Prostate gland (tissue), 2 donors: ENCODE measurements around the gene TNNI3K. TPM values are rescaled to one million over a fixed set of nuclear protein-coding genes. Genes with fewer than 3 reads are reported as not detected.

Experiments used
- DNase-seq: peaks from one replicate; pipeline ENCODE4 v3.0.0-alpha.2; 2019; ENCODE audit warnings: low spot score
- H3K27ac ChIP-seq, 2 donors: fragments of 200-600 bp; sonication (generic); 2 replicates each; pipeline ENCODE4 v1.5.1; 2017 to 2019
- H3K27me3 ChIP-seq: fragments of 200-600 bp; sonication (generic); replicated peaks from 2 replicates; pipeline ENCODE4 v1.5.1; 2019; ENCODE audit not compliant: insufficient read depth
- H3K36me3 ChIP-seq, 2 donors: fragments of 200-600 bp; sonication (generic); 1 replicate in 1 of 2; 2 replicates in 1 of 2; pipeline versions ENCODE4 v1.5.1 to v1.8.1; 2017 to 2019
- H3K4me1 ChIP-seq: fragments of 200-600 bp; sonication (generic); replicated peaks from 2 replicates; pipeline ENCODE4 v1.5.1; 2019
- H3K4me3 ChIP-seq, 2 donors: fragments of 200-600 bp; sonication (generic); 2 replicates each; pipeline ENCODE4 v1.5.1; 2017 to 2019
- H3K9me3 ChIP-seq: fragments of 200-600 bp; sonication (generic); 2 replicates; pipeline ENCODE4 v1.5.1; 2017
- POLR2A ChIP-seq: fragments of 450-650 bp; IDR thresholded peaks from one replicate; pipeline ENCODE4 v1.6.1; 2016; ENCODE audit warnings: antibody characterized with exemption, mild to moderate bottlenecking
- POLR2AphosphoS5 ChIP-seq: sonication (generic); formaldehyde crosslinking; IDR thresholded peaks from one replicate; pipeline ENCODE4 v1.6.1; 2017; ENCODE audit warnings: antibody characterized with exemption
- WGBS: methylation state at CpG from one replicate; pipeline ENCODE4 v1.1.5; 2018; 5-methylcytosine and 5-hydroxymethylcytosine counted together
- intact Hi-C: fragments of 100-400 bp; cut with DNase I; formaldehyde crosslinking; loops from one replicate; pipeline ENCODE4 v1.14.2; 2022
- total RNA-seq, 2 donors: library from RNA; depleted of rRNA; stranded (reverse); fragments of >200 nt; gene quantifications; one replicate each; pipeline ENCODE4 v1.1.0, GENCODE V29; 2016
- TF ChIP-seq, protein P1 (sequence below), 4 experiments: fragments of 200-600 bp in 2 of 4; fragments of 450-650 bp in 2 of 4; sonication (generic) in 2 of 4; IDR thresholded peaks; 1 replicate in 3 of 4; 2 replicates in 1 of 4; pipeline ENCODE4 v1.5.1; 2016 to 2019; ENCODE audit warnings: antibody characterized with exemption in 4 of 4, mild to moderate bottlenecking in 2 of 4, moderate library complexity in 2 of 4

TNNI3K gene
- total RNA-seq, 2 donors from 2014 or later: not detected

DNA sequence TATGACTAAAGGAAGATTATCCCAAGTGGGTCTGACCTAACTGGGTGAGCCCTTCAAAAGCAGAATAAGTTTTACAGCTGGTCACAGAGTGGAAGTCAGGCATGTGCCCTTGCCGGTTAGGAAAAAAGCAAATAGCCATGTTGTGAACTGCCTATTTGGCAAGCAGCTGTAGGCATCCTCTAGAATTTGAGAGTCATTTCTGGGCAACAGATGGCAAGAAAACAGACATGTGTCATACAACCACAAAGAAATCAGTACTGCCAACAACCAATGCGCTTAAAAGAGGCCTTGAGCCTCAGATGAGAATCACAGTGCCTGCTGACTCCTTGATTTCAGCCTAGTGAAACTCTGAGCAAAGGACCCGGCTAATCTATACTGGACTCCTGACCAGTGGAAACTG, 250.4 kb downstream of the TNNI3K start:
- H3K4me3 ChIP-seq: no peak overlapping the region
- DNase-seq: no peak
- H3K36me3 ChIP-seq: no peaks in the 10 kb centered on the region
- H3K27me3 ChIP-seq: no peaks in the 10 kb centered on the region
- H3K9me3 ChIP-seq: no peaks in the 10 kb centered on the region
- TF ChIP-seq, protein P1, sequence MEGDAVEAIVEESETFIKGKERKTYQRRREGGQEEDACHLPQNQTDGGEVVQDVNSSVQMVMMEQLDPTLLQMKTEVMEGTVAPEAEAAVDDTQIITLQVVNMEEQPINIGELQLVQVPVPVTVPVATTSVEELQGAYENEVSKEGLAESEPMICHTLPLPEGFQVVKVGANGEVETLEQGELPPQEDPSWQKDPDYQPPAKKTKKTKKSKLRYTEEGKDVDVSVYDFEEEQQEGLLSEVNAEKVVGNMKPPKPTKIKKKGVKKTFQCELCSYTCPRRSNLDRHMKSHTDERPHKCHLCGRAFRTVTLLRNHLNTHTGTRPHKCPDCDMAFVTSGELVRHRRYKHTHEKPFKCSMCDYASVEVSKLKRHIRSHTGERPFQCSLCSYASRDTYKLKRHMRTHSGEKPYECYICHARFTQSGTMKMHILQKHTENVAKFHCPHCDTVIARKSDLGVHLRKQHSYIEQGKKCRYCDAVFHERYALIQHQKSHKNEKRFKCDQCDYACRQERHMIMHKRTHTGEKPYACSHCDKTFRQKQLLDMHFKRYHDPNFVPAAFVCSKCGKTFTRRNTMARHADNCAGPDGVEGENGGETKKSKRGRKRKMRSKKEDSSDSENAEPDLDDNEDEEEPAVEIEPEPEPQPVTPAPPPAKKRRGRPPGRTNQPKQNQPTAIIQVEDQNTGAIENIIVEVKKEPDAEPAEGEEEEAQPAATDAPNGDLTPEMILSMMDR (IDR thresholded peaks at IDR 0.05): no peak
- TF ChIP-seq POLR2AphosphoS5 (no peak), POLR2A (no peak)
- WGBS: 84% methylated on average over 3 of the region's 3 CpGs
- H3K4me1 ChIP-seq: no peaks in the 10 kb centered on the region
- no peak overlapping the region for H3K27ac ChIP-seq
- intact Hi-C loops: no loop called here

DNA sequence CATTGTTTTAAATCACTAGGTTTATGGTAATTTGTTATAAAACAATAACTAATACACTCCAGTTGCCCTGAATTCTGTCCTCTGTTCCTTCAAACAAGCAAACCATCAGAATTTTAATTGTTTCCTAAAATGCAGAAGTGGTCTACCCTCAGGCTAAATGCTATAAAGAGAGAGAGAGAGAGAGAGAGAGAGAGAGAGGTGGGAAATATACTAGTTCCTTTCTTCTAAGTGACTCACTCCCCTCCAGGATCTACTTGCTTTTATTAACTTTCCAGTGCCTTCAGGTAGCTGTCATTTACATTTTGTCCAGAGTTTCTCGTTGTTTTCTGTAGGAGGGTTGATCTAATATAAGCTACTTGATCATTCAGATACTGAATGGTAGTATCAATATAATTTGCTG, 250.8 kb downstream of the TNNI3K start:
- DNase-seq: no peak
- H3K9me3 ChIP-seq: no peaks in the 10 kb centered on the region
- intact Hi-C loops: no loop called here
- H3K4me3 ChIP-seq: no peak overlapping the region
- no peaks in the 10 kb centered on the region for H3K27me3 ChIP-seq
- no peaks in the 10 kb centered on the region for H3K4me1 ChIP-seq
- H3K36me3 ChIP-seq: no peaks in the 10 kb centered on the region
- WGBS: 21% methylated on average over 1 of the region's 1 CpG
- H3K27ac ChIP-seq: no peak overlapping the region
- TF ChIP-seq POLR2A: no peak
- TF ChIP-seq, protein P1 (IDR thresholded peaks at IDR 0.05): no peak
- TF ChIP-seq POLR2AphosphoS5: no peak

DNA sequence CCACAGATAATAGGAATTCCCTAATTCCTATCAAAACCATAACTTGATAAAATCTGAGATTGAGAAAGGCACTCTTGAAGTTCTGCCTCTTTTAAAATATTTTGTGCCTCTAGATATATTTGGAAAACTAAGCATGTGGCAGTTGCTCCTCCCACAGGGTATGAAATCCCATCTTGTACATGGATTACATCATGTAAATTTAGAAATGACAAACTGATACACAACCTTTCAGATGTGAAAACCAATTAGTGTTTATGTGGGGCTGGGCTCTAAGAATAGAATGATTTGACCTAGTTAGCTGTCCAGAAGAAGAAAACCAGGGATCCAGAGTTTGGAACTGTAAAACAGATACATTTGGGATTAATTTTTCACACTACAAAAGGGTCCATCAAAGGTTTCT, 261.5 kb downstream of the TNNI3K start:
- TF ChIP-seq POLR2A: no peak
- TF ChIP-seq, protein P1 (IDR thresholded peaks at IDR 0.05): no peak
- no peak for TF ChIP-seq POLR2AphosphoS5
- no peak overlapping the region for H3K4me3 ChIP-seq
- H3K9me3 ChIP-seq: no peaks in the 10 kb centered on the region
- H3K27ac ChIP-seq: no peak overlapping the region
- H3K36me3 ChIP-seq: no peaks in the 10 kb centered on the region
- H3K4me1 ChIP-seq: no peaks in the 10 kb centered on the region
- intact Hi-C loops: no loop called here
- no peaks in the 10 kb centered on the region for H3K27me3 ChIP-seq
- no peak for DNase-seq

DNA sequence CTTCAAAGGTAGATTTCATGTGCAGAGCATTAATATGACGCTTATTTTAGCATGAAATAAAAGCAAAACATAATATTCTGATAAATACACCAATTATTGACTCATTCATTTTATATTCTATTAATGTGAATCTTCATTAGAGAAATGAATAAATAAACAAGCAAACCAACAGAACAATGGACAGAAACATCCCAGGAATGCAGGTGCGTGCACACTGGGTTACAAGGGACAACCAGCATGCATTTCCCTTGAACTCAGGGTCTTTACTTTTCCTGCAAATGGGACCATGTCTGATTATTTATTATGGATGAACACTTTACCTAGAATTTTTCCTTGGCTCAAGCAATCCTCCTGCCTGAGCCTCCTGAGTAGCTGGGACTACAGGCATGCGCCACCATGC, 263.7 kb downstream of the TNNI3K start:
- intact Hi-C loops: no loop called here
- Histone ChIP-seq H3K9me3 (no peaks in the 10 kb centered on the region), H3K4me1 (no peaks in the 10 kb centered on the region), H3K27me3 (no peaks in the 10 kb centered on the region), H3K27ac (no peak overlapping the region), H3K4me3 (no peak overlapping the region), H3K36me3 (no peaks in the 10 kb centered on the region)
- TF ChIP-seq POLR2AphosphoS5 (no peak), POLR2A (no peak)
- TF ChIP-seq, protein P1 (IDR thresholded peaks at IDR 0.05): no peak
- WGBS: 80% methylated on average over 3 of the region's 3 CpGs
- no peak for DNase-seq

DNA sequence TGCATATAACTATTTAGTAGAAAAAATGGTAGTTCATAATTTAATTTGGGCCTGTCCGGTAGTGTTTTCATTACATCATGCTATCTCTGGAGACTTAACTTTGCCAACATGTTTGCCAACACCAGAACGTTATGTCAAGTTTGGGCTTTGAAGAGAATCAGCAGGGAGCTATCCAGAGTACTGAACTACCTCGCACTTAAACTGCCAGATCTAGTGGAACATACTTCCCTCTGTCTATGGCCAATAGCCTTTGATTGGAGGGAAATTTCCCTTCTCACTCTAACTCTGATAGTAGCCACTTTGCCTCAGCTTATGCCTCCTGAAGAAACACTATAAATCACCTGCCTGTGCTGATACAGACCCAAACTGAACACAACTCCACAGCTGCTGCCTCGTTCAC, 267.2 kb downstream of the TNNI3K start:
- no peak for DNase-seq

More for the DNA sequence above, 267.2 kb downstream of the TNNI3K start:
- WGBS: 31% methylated on average over 4 of the region's 4 CpGs
- TF ChIP-seq POLR2A: no peak
- TF ChIP-seq POLR2AphosphoS5: no peak
- TF ChIP-seq, protein P1 (IDR thresholded peaks at IDR 0.05): no peak
- Histone ChIP-seq H3K4me3 (no peak overlapping the region), H3K4me1 (no peaks in the 10 kb centered on the region), H3K36me3 (no peaks in the 10 kb centered on the region), H3K27me3 (no peaks in the 10 kb centered on the region), H3K9me3 (no peaks in the 10 kb centered on the region), H3K27ac (no peak overlapping the region)
- intact Hi-C loops: no loop called here
